Mesenchymal stem cell (in vitro differentiated cells and primary cell): ENCODE data around the gene MOGAT1.
"Not testable (repeated sequence)": the region's sequence is repeated elsewhere in the genome, so short reads cannot be mapped to it uniquely, and the experiment has no call there.

ENCODE experiments used
- DNase-seq: peaks from one replicate; pipeline ENCODE4 v3.0.0-alpha.2; 2013
- H2AFZ ChIP-seq: one replicate; pipeline ENCODE4 v1.6.1; 2013; ENCODE audit warnings: low read depth, mild to moderate bottlenecking, control low read depth, inconsistent platforms, low read length, moderate library complexity
- H2AK5ac ChIP-seq: 2 replicates; pipeline ENCODE4 v1.6.1; 2013; ENCODE audit warnings: low read length, moderate library complexity, mild to moderate bottlenecking, inconsistent platforms; ENCODE audit not compliant: severe bottlenecking
- H2BK120ac ChIP-seq: one replicate; pipeline ENCODE4 v1.6.1; 2013; ENCODE audit warnings: low read depth, mild to moderate bottlenecking, inconsistent platforms, low read length, moderate library complexity
- H2BK12ac ChIP-seq, 2 experiments: one replicate each; pipeline ENCODE4 v1.6.1; 2013; ENCODE audit warnings: inconsistent platforms in 2 of 2, low read length in 2 of 2, mild to moderate bottlenecking in 2 of 2, moderate library complexity in 2 of 2, control low read depth in 1 of 2
- H2BK15ac ChIP-seq: one replicate; pipeline ENCODE4 v1.6.1; 2013; ENCODE audit warnings: mild to moderate bottlenecking, low read depth, inconsistent platforms; ENCODE audit not compliant: poor library complexity, severe bottlenecking
- H2BK5ac ChIP-seq: 2 replicates; pipeline ENCODE4 v1.6.1; 2013; ENCODE audit warnings: low read depth, mild to moderate bottlenecking, low read length, control low read depth, inconsistent platforms; ENCODE audit not compliant: poor library complexity, severe bottlenecking
- H3K14ac ChIP-seq, 2 experiments: one replicate each; pipeline ENCODE4 v1.6.1; 2013; ENCODE audit warnings: inconsistent platforms in 2 of 2, low read length in 2 of 2, control low read depth in 1 of 2, mild to moderate bottlenecking in 1 of 2, moderate library complexity in 1 of 2
- H3K18ac ChIP-seq, 2 experiments: one replicate each; pipeline ENCODE4 v1.6.1; 2013; ENCODE audit warnings: inconsistent platforms in 2 of 2, low read length in 2 of 2, control low read depth in 1 of 2, low read depth in 1 of 2, mild to moderate bottlenecking in 1 of 2
- H3K23ac ChIP-seq, 2 experiments: one replicate each; pipeline ENCODE4 v1.6.1; 2013; ENCODE audit warnings: inconsistent platforms in 2 of 2, low read length in 2 of 2, mild to moderate bottlenecking in 2 of 2, moderate library complexity in 2 of 2, control low read depth in 1 of 2
- H3K27ac ChIP-seq: 2 replicates; pipeline ENCODE4 v1.5.1; 2013; ENCODE audit warnings: mild to moderate bottlenecking, moderate library complexity, low read length, control low read depth, inconsistent platforms; ENCODE audit not compliant: poor library complexity, severe bottlenecking
- H3K27me3 ChIP-seq, 2 experiments: 2 replicates each; pipeline versions ENCODE4 v1.6.1 to v1.7.0; 2013; ENCODE audit warnings: low read length in 2 of 2, mild to moderate bottlenecking in 2 of 2, moderate library complexity in 2 of 2, control low read depth in 1 of 2, inconsistent platforms in 1 of 2; ENCODE audit not compliant: control insufficient read depth in 1 of 2, insufficient read depth in 1 of 2
- H3K36me3 ChIP-seq, 2 experiments: 2 replicates each; pipeline versions ENCODE4 v1.6.1 to v1.7.0; 2013; ENCODE audit warnings: low read length in 2 of 2, control low read depth in 1 of 2, inconsistent platforms in 1 of 2, low read depth in 1 of 2, mild to moderate bottlenecking in 1 of 2; ENCODE audit not compliant: insufficient read depth in 2 of 2, control insufficient read depth in 1 of 2
- H3K4ac ChIP-seq, 2 experiments: one replicate each; pipeline ENCODE4 v1.6.1; 2013; ENCODE audit warnings: inconsistent platforms in 2 of 2, low read length in 2 of 2, mild to moderate bottlenecking in 2 of 2, moderate library complexity in 2 of 2, control low read depth in 1 of 2, low read depth in 1 of 2
- H3K4me1 ChIP-seq: 2 replicates; pipeline ENCODE4 v1.6.1; 2013; ENCODE audit warnings: low read depth, low read length, control low read depth; ENCODE audit not compliant: control insufficient read depth, insufficient read depth
- H3K4me2 ChIP-seq: 2 replicates; pipeline ENCODE4 v1.6.1; 2013; ENCODE audit warnings: low read length, mild to moderate bottlenecking, inconsistent platforms; ENCODE audit not compliant: poor library complexity, severe bottlenecking
- H3K4me3 ChIP-seq, 2 experiments: 2 replicates each; pipeline versions ENCODE4 v1.5.1 to v1.7.0; 2013; ENCODE audit warnings: low read length in 2 of 2, mild to moderate bottlenecking in 2 of 2, control low read depth in 1 of 2, low read depth in 1 of 2; ENCODE audit not compliant: insufficient read depth in 1 of 2
- H3K79me1 ChIP-seq: replicated peaks from 2 replicates; pipeline ENCODE4 v1.6.1; 2013; ENCODE audit warnings: mild to moderate bottlenecking, control low read depth, low read length, inconsistent platforms; ENCODE audit not compliant: poor library complexity, severe bottlenecking
- H3K9ac ChIP-seq: 2 replicates; pipeline ENCODE4 v1.7.0; 2013; ENCODE audit warnings: mild to moderate bottlenecking, low read length, moderate library complexity
- H3K9me3 ChIP-seq: 2 replicates; pipeline ENCODE4 v1.7.0; 2013; ENCODE audit warnings: mild to moderate bottlenecking, low read length; ENCODE audit not compliant: control insufficient read depth
- H4K8ac ChIP-seq: one replicate; pipeline ENCODE4 v1.6.1; 2013; ENCODE audit warnings: inconsistent platforms, mild to moderate bottlenecking, low read length, moderate library complexity
- H4K91ac ChIP-seq: one replicate; pipeline ENCODE4 v1.6.1; 2013; ENCODE audit warnings: mild to moderate bottlenecking, low read length, inconsistent platforms
- WGBS: methylation state at CpG from one replicate; pipeline ENCODE4 v1.1.7; 2013; ENCODE audit warnings: mixed read lengths; 5-methylcytosine and 5-hydroxymethylcytosine counted together

The MOGAT1 gene

GRCh38 chr2:222755593-222755992 lies 84.1 kb downstream of the MOGAT1 start:
- not testable (repeated sequence) for H3K14ac ChIP-seq, H3K27me3 ChIP-seq, H2AK5ac ChIP-seq, H4K8ac ChIP-seq, H3K23ac ChIP-seq, H2BK12ac ChIP-seq, H3K4me2 ChIP-seq, DNase-seq, H2AFZ ChIP-seq, H3K36me3 ChIP-seq, H3K27ac ChIP-seq, H2BK120ac ChIP-seq, H4K91ac ChIP-seq, H2BK5ac ChIP-seq, H3K9me3 ChIP-seq, H3K4me1 ChIP-seq, H2BK15ac ChIP-seq, H3K4me3 ChIP-seq, H3K79me1 ChIP-seq, H3K9ac ChIP-seq
- Histone ChIP-seq H3K18ac (peak overlapping the region in 1 of 2 experiments; percentile 11), H3K4ac (peak overlapping the region in 1 of 2 experiments; percentile 52)
- WGBS, result 85% methylated on average over 4 of the region's 5 CpGs

DNA sequence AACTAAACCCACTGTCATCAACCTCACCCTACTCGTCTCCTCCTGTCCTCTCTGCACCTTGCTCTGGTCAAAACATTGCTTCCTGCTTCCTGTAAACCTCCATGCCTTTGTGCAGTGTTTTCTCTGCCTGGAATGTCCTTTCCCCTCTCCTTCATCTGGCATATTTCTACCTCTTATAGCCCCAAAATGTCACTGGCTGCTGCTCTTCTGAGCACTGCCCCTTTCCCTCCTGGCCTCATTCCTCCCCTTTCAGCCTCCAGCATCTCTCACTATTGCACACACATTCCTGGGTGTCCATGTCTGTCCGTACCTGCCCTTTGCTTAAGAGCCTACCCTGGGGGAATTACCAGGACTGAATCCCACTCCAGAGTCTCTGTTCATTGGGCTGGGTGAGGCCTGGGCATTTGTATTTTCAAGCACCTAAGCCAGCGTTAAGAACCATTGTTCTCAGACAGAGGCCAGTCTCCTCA lies 84.9 kb downstream of the MOGAT1 start:
- H3K4me1 ChIP-seq, result peaks cover 7% of the 10 kb centered on the region
- no peaks in the 10 kb centered on the region for H3K9me3 ChIP-seq
- peak overlapping the region; percentile 6 to 40 for H3K18ac ChIP-seq
- 28% methylated on average over 3 of the region's 3 CpGs for WGBS
- H2BK120ac ChIP-seq, result no peak overlapping the region
- peak overlapping the region; percentile 70 for H4K8ac ChIP-seq
- H3K79me1 ChIP-seq, result no peaks in the 10 kb centered on the region
- H3K4me2 ChIP-seq, result no peak overlapping the region
- no peak overlapping the region for H2BK5ac ChIP-seq
- H3K4me3 ChIP-seq, result no peak overlapping the region
- H2BK15ac ChIP-seq, result no peak overlapping the region
- DNase-seq, result no peak
- no peak overlapping the region for H3K4ac ChIP-seq
- H3K27me3 ChIP-seq, result no peaks in the 10 kb centered on the region
- H3K14ac ChIP-seq, result no peak overlapping the region
- peak overlapping the region; percentile 38 for H3K27ac ChIP-seq
- H2AK5ac ChIP-seq, result peak overlapping the region; percentile 20
- H3K9ac ChIP-seq, result no peak overlapping the region
- peak overlapping the region; percentile 44 to 45 for H2BK12ac ChIP-seq
- peak overlapping the region; percentile 36 for H2AFZ ChIP-seq
- H3K36me3 ChIP-seq, result no peaks in the 10 kb centered on the region
- no peak overlapping the region for H3K23ac ChIP-seq
- H4K91ac ChIP-seq, result no peak overlapping the region

GRCh38 chr2:222756951-222757650 lies 85.6 kb downstream of the MOGAT1 start:
- Histone ChIP-seq H2AK5ac (no peak overlapping the region), H3K4me1 (peaks cover 7% of the 10 kb centered on the region), H3K4me2 (no peak overlapping the region), H3K36me3 (no peaks in the 10 kb centered on the region), H3K18ac (no peak overlapping the region), H3K23ac (no peak overlapping the region), H3K79me1 (no peaks in the 10 kb centered on the region), H2BK5ac (no peak overlapping the region), H3K27me3 (no peaks in the 10 kb centered on the region), H3K4me3 (no peak overlapping the region), H3K4ac (no peak overlapping the region), H3K9ac (no peak overlapping the region), H2AFZ (no peak overlapping the region), H3K14ac (no peak overlapping the region), H3K27ac (peak overlapping the region; percentile 4), H2BK12ac (no peak overlapping the region), H2BK120ac (no peak overlapping the region), H4K8ac (no peak overlapping the region), H3K9me3 (no peaks in the 10 kb centered on the region), H2BK15ac (no peak overlapping the region), H4K91ac (no peak overlapping the region)
- peak; percentile 74 for DNase-seq
- WGBS, result 18% methylated on average over 5 of the region's 5 CpGs
